Measurements from ENCODE around the gene SLC17A3. TPM values are rescaled to one million over a fixed set of nuclear protein-coding genes. Genes with fewer than 3 reads are reported as not detected.

SLC17A3 gene
- total and polyA plus RNA-seq, 7 donors: not detected

DNA sequence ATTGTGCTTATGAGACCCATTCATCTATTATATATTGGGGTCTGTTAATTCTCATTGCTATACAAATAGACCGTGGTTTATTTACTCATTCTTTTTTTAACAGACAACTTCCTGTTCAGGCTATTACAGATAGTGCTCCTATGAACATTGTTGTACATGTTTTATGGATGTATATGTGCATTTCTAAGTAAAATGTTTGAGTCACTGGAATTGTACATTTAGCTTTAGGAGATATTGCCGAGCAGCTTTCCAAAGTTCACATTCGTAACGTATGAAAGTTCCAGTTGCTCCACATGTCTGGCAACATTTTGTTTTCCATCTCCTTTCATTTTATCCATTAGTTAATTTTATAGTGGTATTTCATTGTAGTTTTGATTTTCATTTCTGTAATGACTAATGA is 37.3 kb upstream of the SLC17A3 start:
- DNase-seq (no peak), ATAC-seq (no peak)
- peaks cover 0 to 4% (median 0%) of the 10 kb centered on the region in 3 donors for H3K27me3 ChIP-seq (ENCODE audit: insufficient read depth in 3 of 3, low read length in 2 of 3)
- no peaks in the 10 kb centered on the region for H3K36me3 ChIP-seq (ENCODE audit: insufficient read depth in 1 of 2, low read depth in 1 of 2)
- intact Hi-C loops (cut with DNase I): no loop called here
- H3K4me1 ChIP-seq: no peaks in the 10 kb centered on the region
- WGBS, 3 donors: 81 to 83% (median 83%) methylated on average over 4 of the region's 4 CpGs
- no peak overlapping the region for H3K27ac ChIP-seq
- H3K4me3 ChIP-seq: no peak overlapping the region
- TF ChIP-seq, protein P1, sequence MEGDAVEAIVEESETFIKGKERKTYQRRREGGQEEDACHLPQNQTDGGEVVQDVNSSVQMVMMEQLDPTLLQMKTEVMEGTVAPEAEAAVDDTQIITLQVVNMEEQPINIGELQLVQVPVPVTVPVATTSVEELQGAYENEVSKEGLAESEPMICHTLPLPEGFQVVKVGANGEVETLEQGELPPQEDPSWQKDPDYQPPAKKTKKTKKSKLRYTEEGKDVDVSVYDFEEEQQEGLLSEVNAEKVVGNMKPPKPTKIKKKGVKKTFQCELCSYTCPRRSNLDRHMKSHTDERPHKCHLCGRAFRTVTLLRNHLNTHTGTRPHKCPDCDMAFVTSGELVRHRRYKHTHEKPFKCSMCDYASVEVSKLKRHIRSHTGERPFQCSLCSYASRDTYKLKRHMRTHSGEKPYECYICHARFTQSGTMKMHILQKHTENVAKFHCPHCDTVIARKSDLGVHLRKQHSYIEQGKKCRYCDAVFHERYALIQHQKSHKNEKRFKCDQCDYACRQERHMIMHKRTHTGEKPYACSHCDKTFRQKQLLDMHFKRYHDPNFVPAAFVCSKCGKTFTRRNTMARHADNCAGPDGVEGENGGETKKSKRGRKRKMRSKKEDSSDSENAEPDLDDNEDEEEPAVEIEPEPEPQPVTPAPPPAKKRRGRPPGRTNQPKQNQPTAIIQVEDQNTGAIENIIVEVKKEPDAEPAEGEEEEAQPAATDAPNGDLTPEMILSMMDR (IDR thresholded peaks at IDR 0.05): no peak
- no peaks in the 10 kb centered on the region for H3K9me3 ChIP-seq

DNA sequence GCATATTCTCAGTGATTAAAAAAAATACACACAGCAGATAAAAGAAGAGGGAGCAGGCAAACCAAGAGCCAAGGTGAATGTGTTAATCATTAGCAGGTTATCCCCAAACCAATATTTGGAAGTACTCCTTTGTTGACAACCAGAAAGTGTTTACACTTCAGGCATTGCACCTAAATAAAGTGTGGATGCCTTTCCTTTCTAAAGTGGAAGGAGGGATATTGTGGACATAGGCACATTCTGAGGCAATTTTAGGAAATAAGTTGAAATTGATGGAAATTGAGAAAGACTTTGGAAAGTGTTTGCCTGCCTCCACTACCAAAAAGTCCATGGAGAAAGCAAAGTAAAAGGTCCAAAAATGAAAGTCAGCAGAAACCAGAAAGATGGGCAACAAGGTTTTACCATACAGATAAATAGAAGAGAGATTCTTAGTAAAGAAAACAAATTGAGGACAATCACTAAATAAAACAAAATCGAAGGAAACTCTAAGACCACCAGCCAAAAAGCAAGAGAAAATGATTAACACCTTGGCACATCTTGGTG is 33.5 kb upstream of the SLC17A3 start:
- intact Hi-C loops (cut with DNase I): no loop called here
- Histone ChIP-seq H3K4me3 (no peak overlapping the region), H3K9me3 (no peaks in the 10 kb centered on the region), H3K36me3 (ENCODE audit: insufficient read depth in 1 of 2, low read depth in 1 of 2) (no peaks in the 10 kb centered on the region), H3K4me1 (no peaks in the 10 kb centered on the region), H3K27me3 (ENCODE audit: insufficient read depth in 3 of 3, low read length in 2 of 3) (peaks cover 0 to 2% (median 0%) of the 10 kb centered on the region in 3 donors), H3K27ac (no peak overlapping the region)
- DNase-seq (no peak), ATAC-seq (no peak)
- TF ChIP-seq, protein P1 (IDR thresholded peaks at IDR 0.05): no peak
- WGBS, 3 donors: 62 to 64% (median 63%) methylated on average over 1 of the region's 1 CpG

DNA sequence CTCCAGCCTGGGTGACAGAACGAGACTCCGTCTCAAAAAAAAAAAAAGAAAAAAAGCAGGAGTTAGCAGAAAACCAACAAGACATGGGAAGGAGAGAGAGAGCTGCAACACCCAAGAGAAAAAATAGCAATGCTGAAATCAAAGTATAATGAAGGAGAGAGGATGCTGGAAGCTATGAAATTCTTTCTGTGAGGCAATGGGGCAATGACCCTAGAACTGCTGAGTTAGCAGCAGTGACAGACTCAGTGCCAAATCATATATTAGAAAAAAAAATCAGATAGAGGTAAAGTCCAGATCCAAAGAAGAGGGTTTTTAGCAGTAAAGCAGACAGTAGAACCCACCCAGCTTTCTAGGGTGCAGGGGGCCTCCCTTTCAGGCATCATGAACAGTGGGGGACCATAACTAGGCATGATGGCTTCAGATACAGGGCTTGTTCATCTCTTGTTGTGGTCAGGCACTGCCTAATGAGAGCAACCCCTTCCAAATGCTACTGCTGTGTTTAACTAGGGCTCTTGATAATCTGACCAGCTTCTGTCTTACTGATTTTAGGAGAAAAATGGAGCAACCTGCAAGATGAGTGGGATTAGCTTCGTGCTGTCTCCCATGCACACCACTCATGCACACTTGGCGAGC is 29.5 kb upstream of the SLC17A3 start:
- H3K9me3 ChIP-seq: no peaks in the 10 kb centered on the region
- TF ChIP-seq, protein P1 (IDR thresholded peaks at IDR 0.05): no peak
- no peak overlapping the region for H3K4me3 ChIP-seq
- H3K27me3 ChIP-seq (ENCODE audit: insufficient read depth in 3 of 3, low read length in 2 of 3): peaks cover 0 to 2% (median 0%) of the 10 kb centered on the region in 3 donors
- H3K4me1 ChIP-seq: no peaks in the 10 kb centered on the region
- ATAC-seq (no peak), DNase-seq (no peak)
- no peak overlapping the region for H3K27ac ChIP-seq
- no peaks in the 10 kb centered on the region for H3K36me3 ChIP-seq (ENCODE audit: insufficient read depth in 1 of 2, low read depth in 1 of 2)
- 88 to 89% (median 88%) methylated on average over 4 of the region's 4 CpGs for WGBS, 3 donors
- intact Hi-C loops (cut with DNase I): no loop called here

DNA sequence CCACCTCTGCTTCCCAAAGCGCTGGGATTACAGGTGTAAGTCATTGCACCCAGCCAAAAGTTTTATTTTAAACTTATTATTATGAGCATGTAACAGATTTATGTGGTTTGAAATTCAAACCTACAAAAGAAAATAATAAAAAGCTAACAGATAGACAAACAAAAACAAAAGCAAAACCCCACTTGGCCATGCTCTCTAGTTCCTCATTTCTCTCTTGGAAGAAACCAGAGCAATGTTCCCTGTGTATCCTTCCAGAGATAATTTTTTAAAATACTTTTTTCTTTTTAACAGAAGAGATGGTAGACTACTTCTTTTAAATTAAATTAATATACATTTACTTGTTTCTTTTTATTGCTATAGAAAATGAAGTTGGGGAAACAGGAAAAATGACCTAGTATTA is 28.0 kb upstream of the SLC17A3 start:
- Histone ChIP-seq H3K9me3 (no peaks in the 10 kb centered on the region), H3K27ac (no peak overlapping the region), H3K4me1 (no peaks in the 10 kb centered on the region), H3K4me3 (no peak overlapping the region), H3K36me3 (ENCODE audit: insufficient read depth in 1 of 2, low read depth in 1 of 2) (no peaks in the 10 kb centered on the region), H3K27me3 (ENCODE audit: insufficient read depth in 3 of 3, low read length in 2 of 3) (no peaks in the 10 kb centered on the region)
- ATAC-seq (no peak), DNase-seq (no peak)
- TF ChIP-seq, protein P1 (IDR thresholded peaks at IDR 0.05): no peak
- intact Hi-C loops (cut with DNase I): no loop called here
- WGBS, 3 donors: 90 to 96% (median 95%) methylated on average over 1 of the region's 1 CpG

DNA sequence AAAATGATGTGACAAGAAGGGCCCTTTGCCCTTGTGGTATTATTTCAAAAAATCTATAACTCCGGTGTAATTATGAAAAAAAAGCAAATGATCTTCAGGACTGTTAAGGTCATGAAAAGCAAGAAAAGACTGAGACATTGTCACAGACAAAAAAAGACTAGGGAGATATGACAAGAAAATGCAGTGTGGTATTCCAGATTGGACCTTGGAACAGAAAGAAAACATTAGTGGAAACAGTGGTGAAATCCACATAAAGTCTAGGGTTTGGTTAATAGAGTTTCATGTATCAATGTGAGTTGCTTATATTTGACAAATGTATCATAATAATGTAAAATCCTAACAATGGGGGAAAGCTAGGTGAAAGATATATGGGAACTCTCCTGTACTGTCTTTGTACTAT is 26.8 kb upstream of the SLC17A3 start:
- no peaks in the 10 kb centered on the region for H3K4me1 ChIP-seq
- H3K9me3 ChIP-seq: no peaks in the 10 kb centered on the region
- TF ChIP-seq, protein P1 (IDR thresholded peaks at IDR 0.05): no peak
- DNase-seq (no peak), ATAC-seq (no peak)
- 57 to 79% (median 74%) methylated on average over 1 of the region's 1 CpG for WGBS, 3 donors
- H3K27me3 ChIP-seq (ENCODE audit: insufficient read depth in 3 of 3, low read length in 2 of 3): no peaks in the 10 kb centered on the region
- no peaks in the 10 kb centered on the region for H3K36me3 ChIP-seq (ENCODE audit: insufficient read depth in 1 of 2, low read depth in 1 of 2)
- H3K27ac ChIP-seq: no peak overlapping the region
- no peak overlapping the region for H3K4me3 ChIP-seq
- intact Hi-C loops (cut with DNase I): no loop called here
